A673 (cell line): ENCODE measurements around the gene GATA5. TPM values are rescaled to one million over a fixed set of nuclear protein-coding genes. Genes with fewer than 3 reads are reported as not detected.
"Not testable (repeated sequence)": the region's sequence is repeated elsewhere in the genome, so short reads cannot be mapped to it uniquely, and the experiment has no call there.

Experiments
- BruUV-seq: library from RNA; stranded (reverse); fragments of 400-500 nt; replicated peaks from 2 replicates; lab custom pipeline; 2021; lab: Mats Ljungman, UMichigan
- CTCF ChIA-PET: fragments of 300-600 bp; sonication (Branson Sonifier 250); formaldehyde crosslinking; loops from one replicate; lab custom pipeline; 2022; ENCODE audit warnings: antibody characterized with exemption; lab: Charles Lee
- POLR2A ChIA-PET: fragments of 300-600 bp; sonication (Branson Sonifier 250); formaldehyde crosslinking; loops from one replicate; lab custom pipeline; 2022; ENCODE audit warnings: antibody characterized with exemption; ENCODE audit not compliant: low non-redundant PET; lab: Charles Lee
- DNase-seq: peaks from one replicate; pipeline ENCODE4 v3.0.0-alpha.2; 2015; ENCODE audit warnings: low spot score
- H3K27ac ChIP-seq: fragments of 200-600 bp; sonication (generic); 2 replicates; pipeline ENCODE4 v1.5.1; 2016; ENCODE audit warnings: mixed run types, low read depth, mild to moderate bottlenecking, mixed read lengths, antibody characterized with exemption, low read length; ENCODE audit not compliant: poor library complexity, severe bottlenecking
- H3K27me3 ChIP-seq: fragments of 200-600 bp; sonication (generic); replicated peaks from 2 replicates; pipeline ENCODE4 v1.6.1; 2017; ENCODE audit warnings: mixed run types, low read depth, mild to moderate bottlenecking, mixed read lengths, antibody characterized with exemption, low read length; ENCODE audit not compliant: insufficient read depth, poor library complexity
- H3K36me3 ChIP-seq: fragments of 200-600 bp; sonication (generic); 2 replicates; pipeline ENCODE4 v1.6.1; 2016; ENCODE audit warnings: mixed run types, mild to moderate bottlenecking, mixed read lengths, antibody characterized with exemption, low read length; ENCODE audit not compliant: insufficient read depth, poor library complexity, severe bottlenecking
- H3K4me1 ChIP-seq: fragments of 200-600 bp; sonication (generic); 2 replicates; pipeline ENCODE4 v1.6.1; 2017; ENCODE audit warnings: mixed run types, mild to moderate bottlenecking, mixed read lengths, antibody characterized with exemption, low read length; ENCODE audit not compliant: insufficient read depth, poor library complexity, severe bottlenecking
- H3K4me3 ChIP-seq: fragments of 200-600 bp; sonication (generic); 2 replicates; pipeline ENCODE4 v1.5.1; 2016; ENCODE audit warnings: low read depth, mixed run types, mild to moderate bottlenecking, mixed read lengths, low read length; ENCODE audit not compliant: poor library complexity, severe bottlenecking
- H3K9me3 ChIP-seq: fragments of 200-600 bp; sonication (generic); 2 replicates; pipeline ENCODE4 v1.6.1; 2016; ENCODE audit warnings: mixed run types, low read depth, mild to moderate bottlenecking, mixed read lengths, antibody characterized with exemption, low read length; ENCODE audit not compliant: poor library complexity, severe bottlenecking
- CTCF ChIP-seq: fragments of 300-800, 200-600 bp; sonication (generic); conservative IDR thresholded peaks from 2 replicates; pipeline ENCODE4 v1.5.1; 2017; ENCODE audit warnings: low read depth, mild to moderate bottlenecking, antibody characterized with exemption, low read length, moderate library complexity, mixed read lengths
- EZH2 ChIP-seq: fragments of 200-600 bp; sonication (generic); IDR thresholded peaks from 2 replicates; pipeline ENCODE4 v1.6.1; 2017; ENCODE audit warnings: borderline replicate concordance, low read depth, mild to moderate bottlenecking, mixed read lengths, antibody characterized with exemption, low read length; ENCODE audit not compliant: poor library complexity, severe bottlenecking
- intact Hi-C: fragments of 100-400 bp; cut with micrococcal nuclease; formaldehyde crosslinking; loops from one replicate; pipeline ENCODE4 v1.10.0; 2022; ENCODE audit not compliant: unreplicated experiment
- total RNA-seq: library from RNA; stranded (reverse); gene quantifications from 2 replicates; pipeline ENCODE4 v1.2.3, GENCODE V29; 2021

The GATA5 gene
- total RNA-seq, 1 experiment from 2014 or later = not detected

GRCh38 chr20:62426699-62427131 lies 49.1 kb downstream of the GATA5 start:
- Histone ChIP-seq H3K4me3 (no peak overlapping the region), H3K27me3 (peaks cover 16% of the 10 kb centered on the region), H3K9me3 (no peaks in the 10 kb centered on the region), H3K4me1 (no peaks in the 10 kb centered on the region), H3K36me3 (no peaks in the 10 kb centered on the region), H3K27ac (no peak overlapping the region)
- no peak for TF ChIP-seq CTCF
- TF ChIP-seq EZH2 = no peak
- BruUV-seq = no TSS peak
- CTCF ChIA-PET = no interaction called here
- POLR2A ChIA-PET = no interaction called here
- intact Hi-C loops = no loop called here
- no peak for DNase-seq

GRCh38 chr20:62426059-62426348 lies 49.8 kb downstream of the GATA5 start:
- DNase-seq, BruUV-seq, H3K27ac ChIP-seq, H3K4me3 ChIP-seq, intact Hi-C loops, CTCF ChIA-PET, H3K36me3 ChIP-seq, H3K9me3 ChIP-seq, H3K4me1 ChIP-seq, POLR2A ChIA-PET: not testable (repeated sequence)
- peaks cover 14% of the 10 kb centered on the region for H3K27me3 ChIP-seq

- TF ChIP-seq CTCF (no peak), EZH2 (no peak)
- BruUV-seq = no TSS peak
- Histone ChIP-seq H3K9me3 (no peaks in the 10 kb centered on the region), H3K27me3 (peaks cover 12% of the 10 kb centered on the region), H3K4me3 (no peak overlapping the region), H3K36me3 (no peaks in the 10 kb centered on the region), H3K27ac (no peak overlapping the region), H3K4me1 (no peaks in the 10 kb centered on the region)
- DNase-seq = no peak
- intact Hi-C loops = no loop called here
- ChIA-PET POLR2A (no interaction called here), CTCF (no interaction called here)
Measured at GRCh38 chr20:62425281-62426058, 50.3 kb downstream of the GATA5 start.
